HL-60/S4 treated with phorbol 12-myristate 13-acetate at 8.2 ng/mL for 4 days and 3 days (cell line): ENCODE measurements around the gene KDM7A.

Experiments
- in situ Hi-C: fragments of 300-500 bp; cut with MboI; formaldehyde crosslinking; loops from 2 replicates; pipeline ENCODE4 v1.15.0; 2022; ENCODE audit warnings: low sequenced_read_pairs

The KDM7A gene

GRCh38 chr7:140057143-140057535 is 119.6 kb downstream of the KDM7A start:
- in situ Hi-C loops: no loop called here

GRCh38 chr7:140056431-140057142 is 120.2 kb downstream of the KDM7A start:
- in situ Hi-C loops: no loop called here

GRCh38 chr7:140055833-140056232 is 121.0 kb downstream of the KDM7A start:
- in situ Hi-C loops: no loop called here

GRCh38 chr7:140054751-140055150 is 122.0 kb downstream of the KDM7A start:
- in situ Hi-C loops: no loop called here

- in situ Hi-C loops: no loop called here
Measured at GRCh38 chr7:140053812-140054539, 122.8 kb downstream of the KDM7A start.

GRCh38 chr7:140051820-140052219 is 125.0 kb downstream of the KDM7A start:
- in situ Hi-C loops: no loop called here

- in situ Hi-C loops: no loop called here
Measured at GRCh38 chr7:140050100-140050499, 126.7 kb downstream of the KDM7A start.

GRCh38 chr7:140049339-140050024 is 127.3 kb downstream of the KDM7A start:
- in situ Hi-C loops: no loop called here

GRCh38 chr7:140048989-140049338 is 127.8 kb downstream of the KDM7A start:
- in situ Hi-C loops: no loop called here

GRCh38 chr7:140048138-140048537 is 128.6 kb downstream of the KDM7A start:
- in situ Hi-C loops: no loop called here

- in situ Hi-C loops: no loop called here
Measured at GRCh38 chr7:140047197-140047596, 129.6 kb downstream of the KDM7A start.

GRCh38 chr7:140045697-140046096 is 131.1 kb downstream of the KDM7A start:
- in situ Hi-C loops: no loop called here

GRCh38 chr7:140044251-140044650 is 132.5 kb downstream of the KDM7A start:
- in situ Hi-C loops: no loop called here

GRCh38 chr7:140042386-140042670 is 134.5 kb downstream of the KDM7A start:
- in situ Hi-C loops: no loop called here

GRCh38 chr7:140041659-140042385 is 135.0 kb downstream of the KDM7A start:
- in situ Hi-C loops: no loop called here

GRCh38 chr7:140039896-140040295 is 136.9 kb downstream of the KDM7A start:
- in situ Hi-C loops: no loop called here

GRCh38 chr7:140039066-140039465 is 137.7 kb downstream of the KDM7A start:
- in situ Hi-C loops: no loop called here

- in situ Hi-C loops: no loop called here
Measured at GRCh38 chr7:140036224-140036962, 140.4 kb downstream of the KDM7A start.

- in situ Hi-C loops: no loop called here
Measured at GRCh38 chr7:140035400-140036223, 141.2 kb downstream of the KDM7A start.
